Activated T-cell treated with anti-CD3 and anti-CD28 coated beads, Interleukin-2, amount 50 U/mL, for 72 hours (primary cell): ENCODE measurements around the gene LIF. TPM values are rescaled to one million over a fixed set of nuclear protein-coding genes. Genes with fewer than 3 reads are reported as not detected.
"Not testable (repeated sequence)": the region's sequence is repeated elsewhere in the genome, so short reads cannot be mapped to it uniquely, and the experiment has no call there.

ENCODE experiments used
- ATAC-seq, 2 donors: fragments of 150-1000 bp; cut with Tn5 transposase; replicated peaks in 1 of 2; 2 replicates each; pipeline ENCODE4 v1.10.0; 2021; ENCODE audit warnings: moderate library complexity in 2 of 2, mild to moderate bottlenecking in 1 of 2
- DNase-seq, 2 donors: peaks; one replicate each; pipeline ENCODE4 v3.0.0; 2021 to 2022; ENCODE audit warnings: mixed read lengths in 1 of 2
- H3K27ac Mint-ChIP-seq: one replicate; pipeline ENCODE4 v1.8.0; 2022; ENCODE audit warnings: mild to moderate bottlenecking, moderate library complexity, mixed read lengths
- H3K27me3 Mint-ChIP-seq: one replicate; pipeline ENCODE4 v1.8.0; 2022; ENCODE audit warnings: low read depth, mixed read lengths
- H3K36me3 Mint-ChIP-seq, 2 donors: one replicate each; pipeline ENCODE4 v1.8.0; 2022; ENCODE audit warnings: mixed read lengths in 2 of 2, mild to moderate bottlenecking in 1 of 2; ENCODE audit not compliant: insufficient read depth in 2 of 2
- H3K4me1 Mint-ChIP-seq: one replicate; pipeline ENCODE4 v1.8.0; 2022; ENCODE audit warnings: low read depth, mixed read lengths
- H3K4me3 Mint-ChIP-seq, 2 donors: one replicate each; pipeline ENCODE4 v1.8.0; 2022; ENCODE audit warnings: mild to moderate bottlenecking in 2 of 2, mixed read lengths in 2 of 2, moderate library complexity in 2 of 2
- H3K9me3 Mint-ChIP-seq, 2 donors: one replicate each; pipeline ENCODE4 v1.8.0; 2022; ENCODE audit warnings: mixed read lengths in 2 of 2
- total RNA-seq, 2 donors: library from RNA; stranded (reverse); gene quantifications; one replicate each; pipeline ENCODE4 v1.2.3, GENCODE V29; 2022

LIF gene
- total RNA-seq, 2 donors from 2014 or later = 67.9 to 71.3 TPM

DNA sequence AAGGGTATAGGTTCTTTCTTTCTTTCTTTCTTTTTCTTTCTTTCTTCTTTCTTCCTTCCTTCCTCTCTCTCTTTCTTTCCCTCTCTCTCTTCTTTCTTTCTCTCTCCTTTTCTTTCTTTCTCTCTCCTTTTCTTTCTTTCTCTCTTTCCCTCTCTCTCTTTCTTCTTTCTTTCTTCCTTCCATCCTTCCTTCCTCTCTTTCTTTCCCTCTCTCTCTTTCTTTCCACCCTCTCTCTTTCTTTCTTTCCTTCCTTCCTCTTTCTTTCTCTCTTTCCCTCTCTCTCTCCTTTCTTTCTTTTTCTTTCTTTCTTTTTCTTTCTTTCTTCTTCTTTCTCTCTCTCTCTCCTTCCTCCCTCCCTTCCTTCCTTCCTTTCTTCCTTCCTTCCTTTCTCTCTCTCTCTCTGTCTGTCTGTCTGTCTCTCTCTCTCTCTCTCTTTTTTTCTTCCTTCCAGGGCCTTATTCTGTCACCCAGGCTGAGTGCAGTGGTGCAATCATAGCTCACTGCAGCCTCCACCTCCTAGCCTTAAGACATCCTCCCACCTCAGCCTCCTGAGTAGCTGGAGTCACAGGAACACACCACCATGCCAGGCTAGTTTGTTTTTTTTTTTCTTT is 26.8 kb downstream of the LIF start:
- peaks cover 43% of the 10 kb centered on the region for H3K4me1 Mint-ChIP-seq
- no peaks in the 10 kb centered on the region for H3K27me3 Mint-ChIP-seq
- H3K9me3 Mint-ChIP-seq = no peaks in the 10 kb centered on the region
- no peak overlapping the region for H3K4me3 Mint-ChIP-seq
- ATAC-seq = no peak
- H3K27ac Mint-ChIP-seq = peak overlapping the region; percentile 55
- no peak for DNase-seq
- no peaks in the 10 kb centered on the region for H3K36me3 Mint-ChIP-seq

DNA sequence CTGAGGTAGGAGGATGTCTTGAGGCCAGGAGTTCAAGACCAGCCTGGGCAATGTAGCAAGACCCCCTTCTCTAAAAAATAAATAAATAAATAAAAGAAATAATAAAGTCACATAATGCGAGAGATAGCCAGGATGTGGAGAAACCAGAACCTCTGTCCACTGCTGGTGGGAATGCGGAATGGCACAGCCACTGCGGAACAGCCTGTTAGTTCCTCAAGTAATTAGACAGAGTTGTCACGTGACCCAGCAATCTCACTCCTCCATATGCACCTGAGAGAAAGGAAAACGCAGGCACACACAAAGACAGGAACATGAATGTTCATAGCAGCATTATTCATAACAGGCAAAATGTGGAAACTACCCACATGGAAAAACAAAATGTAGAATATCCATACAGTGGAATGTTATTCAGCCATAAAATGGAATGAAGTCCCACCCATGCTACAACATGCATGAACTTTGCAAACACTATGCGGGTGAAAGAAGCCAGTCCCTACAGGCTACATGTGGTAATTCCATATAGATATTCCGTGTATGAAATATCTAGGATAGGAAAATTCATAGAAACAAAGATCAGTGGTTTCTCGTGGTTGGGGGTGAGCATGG is 27.4 kb downstream of the LIF start:
- no peaks in the 10 kb centered on the region for H3K9me3 Mint-ChIP-seq
- H3K4me1 Mint-ChIP-seq = peaks cover 45% of the 10 kb centered on the region
- no peak overlapping the region for H3K4me3 Mint-ChIP-seq
- no peaks in the 10 kb centered on the region for H3K27me3 Mint-ChIP-seq
- no peak overlapping the region for H3K27ac Mint-ChIP-seq
- ATAC-seq (no peak), DNase-seq (no peak)
- no peaks in the 10 kb centered on the region for H3K36me3 Mint-ChIP-seq

DNA sequence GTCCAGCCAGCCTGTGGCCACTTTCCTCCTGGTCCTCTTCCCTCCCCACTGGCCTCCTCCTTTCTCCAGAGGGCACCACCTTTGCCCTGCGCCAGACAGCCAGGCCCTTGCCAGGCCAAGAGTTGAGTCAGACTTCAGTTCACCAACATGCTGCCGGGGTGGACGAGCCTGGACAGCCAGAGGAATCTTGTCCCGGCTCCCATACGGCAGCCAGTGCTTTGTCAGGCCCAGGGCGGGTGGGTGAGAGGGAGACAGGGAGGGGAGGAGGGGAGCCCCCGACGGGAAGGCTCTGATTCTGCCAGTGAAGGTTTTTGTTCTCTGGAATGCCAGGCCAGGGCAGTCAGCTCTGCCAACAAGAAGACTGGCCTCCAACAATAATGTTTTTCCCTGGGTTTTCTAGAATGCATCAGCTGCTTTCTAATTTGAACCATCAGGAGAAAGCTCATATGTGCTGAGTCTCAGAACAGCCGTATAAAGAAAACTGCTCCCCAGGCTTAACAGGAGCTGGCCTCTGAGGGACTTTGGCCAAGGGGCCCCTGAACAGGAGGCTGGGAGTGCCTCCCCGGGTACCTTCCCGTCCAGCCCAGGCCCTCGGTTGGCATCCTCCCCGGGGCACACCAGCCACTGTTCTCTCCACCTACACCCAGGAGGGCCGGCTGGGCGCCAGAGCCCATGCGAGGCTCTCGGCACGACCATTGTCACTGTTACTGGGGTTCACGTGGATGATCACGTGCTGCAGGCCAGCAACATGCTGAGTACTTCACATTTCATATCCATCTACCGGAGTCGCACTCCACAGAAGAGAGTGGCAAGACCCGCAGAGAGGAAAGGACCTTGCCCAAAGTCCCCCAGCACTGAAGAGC is 28.6 kb downstream of the LIF start:
- H3K9me3 Mint-ChIP-seq = no peaks in the 10 kb centered on the region
- no peak for ATAC-seq
- H3K36me3 Mint-ChIP-seq = no peaks in the 10 kb centered on the region
- H3K4me3 Mint-ChIP-seq = no peak overlapping the region
- H3K27me3 Mint-ChIP-seq = no peaks in the 10 kb centered on the region
- H3K4me1 Mint-ChIP-seq = peaks cover 41% of the 10 kb centered on the region
- H3K27ac Mint-ChIP-seq = no peak overlapping the region
- no peak for DNase-seq

DNA sequence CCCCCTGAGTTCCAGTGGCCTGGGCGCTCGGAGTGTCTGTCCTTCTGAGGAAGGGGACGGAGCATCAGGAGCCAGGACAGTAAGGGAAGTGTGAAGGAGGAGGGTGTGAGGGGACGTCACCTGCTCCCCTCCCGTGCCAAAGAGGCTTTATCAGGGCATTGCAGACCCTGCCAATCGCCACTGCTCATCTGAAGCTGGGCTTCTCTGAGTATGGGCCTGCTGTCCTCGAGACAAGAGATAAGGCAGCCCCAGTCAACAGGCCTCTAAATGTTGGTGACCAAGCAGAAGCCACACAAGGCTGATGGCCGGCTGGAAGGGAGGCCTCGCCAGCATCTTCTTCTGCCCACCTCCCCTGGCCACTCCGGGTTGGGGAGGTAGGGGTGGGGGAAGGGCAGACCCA is 29.8 kb downstream of the LIF start:
- Mint-ChIP-seq H3K4me3 (no peak overlapping the region), H3K27ac (peak overlapping the region; percentile 14), H3K9me3 (no peaks in the 10 kb centered on the region), H3K4me1 (peaks cover 44% of the 10 kb centered on the region), H3K27me3 (no peaks in the 10 kb centered on the region), H3K36me3 (no peaks in the 10 kb centered on the region)
- ATAC-seq = no peak
- no peak for DNase-seq

DNA sequence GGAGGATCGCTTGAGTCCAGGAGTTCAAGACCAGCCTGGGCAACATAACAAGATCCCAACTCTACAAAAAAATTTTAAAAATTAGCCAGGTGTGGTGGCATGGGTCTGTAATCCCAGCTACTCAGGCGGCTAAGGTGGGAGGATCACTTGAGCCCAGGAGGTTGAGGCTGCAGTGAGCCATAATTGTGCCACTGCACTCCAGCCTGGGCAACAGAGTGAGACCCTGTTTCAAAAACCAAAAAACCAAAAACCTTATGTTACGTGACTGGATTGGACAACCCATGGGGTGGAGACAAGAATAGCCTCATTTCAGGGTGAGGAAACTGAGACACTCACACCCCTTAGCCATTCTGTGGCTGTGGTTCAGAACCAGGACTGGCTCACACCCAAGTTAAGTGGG is 30.3 kb downstream of the LIF start:
- H3K36me3 Mint-ChIP-seq, H3K9me3 Mint-ChIP-seq, DNase-seq, ATAC-seq, H3K27ac Mint-ChIP-seq, H3K4me3 Mint-ChIP-seq, H3K27me3 Mint-ChIP-seq: not testable (repeated sequence)
- peaks cover 39% of the 10 kb centered on the region for H3K4me1 Mint-ChIP-seq

DNA sequence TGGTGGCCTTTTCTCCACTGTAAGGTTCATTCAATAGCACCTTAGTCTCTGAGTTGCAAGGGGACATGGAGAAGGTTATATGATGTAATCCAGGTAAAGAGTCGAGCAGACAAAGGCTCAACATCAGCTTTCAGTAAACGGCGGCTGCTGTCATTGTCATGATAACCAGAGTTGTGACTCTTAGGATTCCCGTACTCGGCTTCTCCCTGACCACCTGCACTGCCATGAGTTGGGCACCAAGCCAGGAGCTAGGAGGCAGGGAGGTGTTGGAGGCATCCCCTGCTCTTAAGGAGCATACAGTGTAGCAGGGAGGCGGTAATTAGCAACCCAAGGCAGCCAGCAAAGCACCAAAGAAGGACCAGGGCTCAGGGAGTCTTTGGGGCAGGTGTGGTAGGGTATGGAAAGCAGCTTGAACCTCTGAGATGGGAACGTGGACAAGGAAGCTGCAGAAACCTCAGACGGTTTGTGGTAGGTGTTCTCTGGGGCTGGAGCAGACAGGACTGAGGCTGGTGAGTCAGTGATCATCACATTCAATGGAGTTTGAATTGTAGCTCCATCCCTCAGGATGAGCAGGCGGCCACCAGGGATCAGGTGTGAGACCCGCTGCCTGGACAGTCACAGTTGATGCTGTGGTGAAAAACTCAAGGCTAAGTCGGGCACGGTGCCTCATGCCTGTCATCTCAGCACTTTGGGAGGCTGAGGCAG is 31.7 kb downstream of the LIF start:
- Mint-ChIP-seq H3K36me3 (no peaks in the 10 kb centered on the region), H3K4me3 (no peak overlapping the region), H3K27me3 (no peaks in the 10 kb centered on the region), H3K4me1 (peaks cover 35% of the 10 kb centered on the region), H3K27ac (no peak overlapping the region), H3K9me3 (no peaks in the 10 kb centered on the region)
- DNase-seq (no peak), ATAC-seq (no peak)

DNA sequence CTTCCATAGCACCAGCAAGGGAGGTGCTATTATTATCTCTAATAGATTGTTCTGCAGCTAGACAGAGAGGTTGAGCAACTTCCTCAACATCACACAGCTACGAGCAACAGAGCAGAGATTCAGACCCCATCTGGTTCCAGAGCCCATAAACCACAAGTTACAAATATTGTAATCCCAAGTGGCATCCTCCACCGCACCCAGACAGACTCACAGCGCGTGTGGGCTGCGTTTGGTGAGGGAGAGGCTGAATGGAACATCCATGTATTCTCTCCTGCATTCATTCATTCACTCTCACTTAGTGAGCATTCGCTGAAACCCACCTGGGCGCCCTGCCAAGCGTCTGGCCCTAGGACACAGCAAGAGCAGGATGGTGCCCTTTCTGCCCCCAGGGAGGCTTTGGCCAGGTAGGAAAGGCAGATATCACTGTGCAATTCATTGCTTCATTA is 33.5 kb downstream of the LIF start:
- H3K27me3 Mint-ChIP-seq = no peaks in the 10 kb centered on the region
- H3K36me3 Mint-ChIP-seq = no peaks in the 10 kb centered on the region
- DNase-seq = no peak
- H3K9me3 Mint-ChIP-seq = no peaks in the 10 kb centered on the region
- peak overlapping the region; percentile 57 for H3K27ac Mint-ChIP-seq
- H3K4me3 Mint-ChIP-seq = no peak overlapping the region
- ATAC-seq = no peak
- peaks cover 38% of the 10 kb centered on the region for H3K4me1 Mint-ChIP-seq

DNA sequence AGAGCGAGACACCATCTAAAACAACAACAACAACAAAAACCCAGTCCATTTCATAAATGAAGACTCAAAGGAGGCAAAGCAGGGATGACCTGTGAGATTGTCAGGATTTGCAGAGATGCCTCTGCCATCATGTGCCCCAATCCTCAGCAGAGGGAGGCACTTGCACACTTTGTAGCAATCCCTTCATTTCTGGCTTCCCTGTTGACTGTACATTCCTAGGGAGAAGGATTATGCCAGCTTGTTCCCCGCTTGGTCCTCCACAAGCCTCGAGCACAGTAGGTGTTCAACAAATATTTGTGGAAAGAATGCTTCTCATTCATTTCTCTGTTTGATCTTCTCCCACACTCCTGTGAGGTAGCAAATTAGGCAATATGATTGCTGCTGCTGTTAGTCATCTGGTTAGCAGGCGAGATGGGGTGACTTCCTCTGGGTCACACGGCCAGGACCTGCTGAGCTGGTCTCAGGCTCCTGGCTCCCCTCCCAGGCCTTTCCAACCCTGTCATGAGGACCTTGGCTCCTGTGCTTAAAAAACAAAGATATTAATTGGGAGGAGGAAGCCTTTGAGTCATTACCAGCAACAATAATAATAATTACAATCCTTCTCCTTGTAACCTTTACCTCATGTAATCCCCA is 34.1 kb downstream of the LIF start:
- no peak overlapping the region for H3K27ac Mint-ChIP-seq
- H3K36me3 Mint-ChIP-seq = no peaks in the 10 kb centered on the region
- ATAC-seq (peak; percentile 65 to 83), DNase-seq (peak in 1 of 2 donors; percentile 21)
- no peak overlapping the region for H3K4me3 Mint-ChIP-seq
- no peaks in the 10 kb centered on the region for H3K9me3 Mint-ChIP-seq
- peaks cover 38% of the 10 kb centered on the region for H3K4me1 Mint-ChIP-seq
- H3K27me3 Mint-ChIP-seq = no peaks in the 10 kb centered on the region

DNA sequence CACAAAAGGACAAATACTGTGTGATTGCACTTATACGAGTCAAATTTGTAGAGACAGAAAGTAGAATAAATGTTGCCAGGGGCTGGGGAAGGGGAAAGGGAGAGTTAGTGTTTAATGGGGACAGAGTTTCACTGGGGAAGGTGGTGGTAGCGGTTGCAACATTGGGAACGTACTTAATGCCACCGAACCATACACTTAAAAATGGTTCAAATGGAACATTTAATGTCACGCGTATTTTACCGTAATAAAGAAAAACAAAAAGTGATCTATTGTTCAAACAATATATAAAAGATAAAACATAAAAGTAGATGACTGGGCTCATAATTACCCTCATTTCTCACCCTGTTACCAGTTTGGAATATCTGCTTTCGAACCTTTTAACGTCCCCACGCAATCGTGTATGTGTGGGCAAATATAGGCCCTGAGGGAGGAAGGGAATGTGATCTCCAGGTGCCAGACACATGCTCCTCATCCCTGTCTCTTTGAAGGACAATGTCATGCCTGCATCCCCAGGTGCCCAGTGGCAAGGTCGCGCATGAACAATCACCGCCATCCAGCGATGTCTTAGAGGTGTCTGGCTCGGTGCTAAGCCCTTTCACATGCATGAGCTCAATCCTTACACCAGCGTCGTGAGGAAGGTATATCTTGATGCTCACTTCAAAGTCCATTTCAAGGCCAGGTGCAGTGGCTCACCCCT is 35.3 kb downstream of the LIF start:
- no peaks in the 10 kb centered on the region for H3K9me3 Mint-ChIP-seq
- H3K36me3 Mint-ChIP-seq = no peaks in the 10 kb centered on the region
- ATAC-seq (no peak), DNase-seq (no peak)
- no peak overlapping the region for H3K4me3 Mint-ChIP-seq
- H3K27me3 Mint-ChIP-seq = no peaks in the 10 kb centered on the region
- peaks cover 38% of the 10 kb centered on the region for H3K4me1 Mint-ChIP-seq
- no peak overlapping the region for H3K27ac Mint-ChIP-seq

DNA sequence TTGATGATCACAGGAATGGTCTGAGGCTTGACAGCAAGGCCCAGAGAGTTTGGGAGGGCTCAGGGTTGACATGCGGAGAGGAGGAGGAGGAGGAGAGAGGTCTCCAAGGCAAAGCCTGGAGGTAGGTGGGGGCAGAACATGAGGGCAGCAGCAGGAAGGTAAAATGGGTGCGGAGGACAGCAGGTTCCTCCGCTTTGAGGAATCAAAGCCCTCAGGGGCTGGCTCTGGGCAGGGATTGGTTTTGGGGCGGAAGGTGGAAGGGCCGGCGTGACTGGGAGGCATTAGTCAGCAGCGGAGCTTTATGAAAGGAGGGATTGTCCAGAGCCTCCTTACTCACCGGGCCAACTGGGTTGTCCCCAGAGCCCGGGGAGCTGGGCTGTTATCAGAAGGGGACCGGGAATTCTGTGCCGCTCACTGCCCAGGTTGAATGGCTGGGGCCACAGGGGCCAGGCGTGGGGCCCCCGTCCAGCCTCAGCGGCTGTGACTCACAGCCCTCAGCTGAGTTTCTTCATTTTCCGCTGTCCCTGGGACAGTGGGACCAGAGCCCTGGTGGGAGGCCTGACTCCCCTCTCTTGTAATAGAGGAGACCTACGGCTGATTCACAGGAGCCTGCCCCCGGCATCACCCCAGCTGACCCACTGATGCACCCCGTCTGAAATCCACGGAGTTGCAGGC is 36.2 kb downstream of the LIF start:
- H3K9me3 Mint-ChIP-seq = no peaks in the 10 kb centered on the region
- H3K4me1 Mint-ChIP-seq = peaks cover 38% of the 10 kb centered on the region
- no peaks in the 10 kb centered on the region for H3K27me3 Mint-ChIP-seq
- DNase-seq (no peak), ATAC-seq (no peak)
- no peak overlapping the region for H3K4me3 Mint-ChIP-seq
- H3K36me3 Mint-ChIP-seq = no peaks in the 10 kb centered on the region
- H3K27ac Mint-ChIP-seq = no peak overlapping the region

DNA sequence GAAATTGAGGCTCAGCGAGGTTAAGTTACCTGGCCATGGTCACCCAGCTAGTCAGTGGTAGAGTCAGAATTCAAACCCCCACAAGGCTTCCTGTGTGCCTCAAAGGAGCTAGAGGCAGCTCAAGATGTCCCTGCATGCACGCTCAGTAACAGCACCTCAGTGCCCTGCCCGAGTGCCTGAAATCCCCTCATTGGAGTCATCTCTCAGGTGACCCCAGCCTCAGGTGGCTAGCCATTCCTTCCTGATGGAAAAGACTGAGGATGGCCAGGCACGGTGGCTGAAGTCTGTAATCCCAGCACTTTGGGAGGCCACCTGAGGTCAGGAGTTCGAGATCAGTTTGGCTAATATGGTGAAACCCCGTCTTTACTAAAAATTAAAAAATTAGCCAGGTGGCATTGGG is 36.9 kb downstream of the LIF start:
- no peaks in the 10 kb centered on the region for H3K9me3 Mint-ChIP-seq
- no peaks in the 10 kb centered on the region for H3K36me3 Mint-ChIP-seq
- H3K4me3 Mint-ChIP-seq = no peak overlapping the region
- DNase-seq = no peak
- no peak for ATAC-seq
- H3K27ac Mint-ChIP-seq = no peak overlapping the region
- no peaks in the 10 kb centered on the region for H3K27me3 Mint-ChIP-seq
- peaks cover 35% of the 10 kb centered on the region for H3K4me1 Mint-ChIP-seq
